ENCODE results near the gene KRTAP9-7. TPM values are rescaled to one million over a fixed set of nuclear protein-coding genes. Genes with fewer than 3 reads are reported as not detected.
"Not testable (repeated sequence)": the region's sequence is repeated elsewhere in the genome, so short reads cannot be mapped to it uniquely, and the experiment has no call there.

KRTAP9-7 gene
- total RNA-seq (2012; rRNA removed), result not detected in 2 replicates

GRCh38 chr17:41275648-41276190, at the start of gene KRTAP9-7:
Gene KRTAP9-7, plus strand, starts transcription at chr17:41275698. Its CDS starts 0 bp downstream, at chr17:41275698.
- not testable (repeated sequence) for H3K4me3 ChIP-seq (ENCODE audit: low read length); H3K36me3 ChIP-seq (ENCODE audit: insufficient read depth, low read length); H3K9ac ChIP-seq (ENCODE audit: low read depth, low read length); H3K4me2 ChIP-seq (ENCODE audit: low read length); H3K9me3 ChIP-seq (replicated peaks; ENCODE audit: low read length); H3K27me3 ChIP-seq (ENCODE audit: control insufficient read depth, insufficient read depth, low read length); H3K4me1 ChIP-seq (ENCODE audit: control insufficient read depth, insufficient read depth, low read length)

GRCh38 chr17:41226051-41226450, 49.4 kb upstream of the KRTAP9-7 start:
- no peaks in the 10 kb centered on the region for H3K36me3 ChIP-seq (ENCODE audit: insufficient read depth, low read length)
- H3K9ac ChIP-seq (ENCODE audit: low read depth, low read length), result no peak overlapping the region
- no peaks in the 10 kb centered on the region for H3K9me3 ChIP-seq (replicated peaks; ENCODE audit: low read length)
- H3K27me3 ChIP-seq (ENCODE audit: control insufficient read depth, insufficient read depth, low read length), result peaks cover 3% of the 10 kb centered on the region
- no peaks in the 10 kb centered on the region for H3K4me1 ChIP-seq (ENCODE audit: control insufficient read depth, insufficient read depth, low read length)
- H3K4me3 ChIP-seq (ENCODE audit: low read length), result no peak overlapping the region
- no peak overlapping the region for H3K4me2 ChIP-seq (ENCODE audit: low read length)

- not testable (repeated sequence) for H3K27me3 ChIP-seq (ENCODE audit: control insufficient read depth, insufficient read depth, low read length); H3K4me1 ChIP-seq (ENCODE audit: control insufficient read depth, insufficient read depth, low read length); H3K9me3 ChIP-seq (replicated peaks; ENCODE audit: low read length); H3K4me3 ChIP-seq (ENCODE audit: low read length); H3K9ac ChIP-seq (ENCODE audit: low read depth, low read length); H3K36me3 ChIP-seq (ENCODE audit: insufficient read depth, low read length); H3K4me2 ChIP-seq (ENCODE audit: low read length)
Observed at GRCh38 chr17:41226598-41227095, 48.9 kb upstream of the KRTAP9-7 start, which contains the start of gene KRTAP9-2. Gene KRTAP9-2, plus strand, starts transcription at chr17:41226648. Its CDS starts 7 bp downstream, at chr17:41226655.

- Histone ChIP-seq H3K9me3 (replicated peaks; ENCODE audit: low read length) (no peaks in the 10 kb centered on the region), H3K27me3 (ENCODE audit: control insufficient read depth, insufficient read depth, low read length) (peaks cover 18% of the 10 kb centered on the region), H3K4me1 (ENCODE audit: control insufficient read depth, insufficient read depth, low read length) (no peaks in the 10 kb centered on the region), H3K9ac (ENCODE audit: low read depth, low read length) (no peak overlapping the region), H3K4me3 (ENCODE audit: low read length) (no peak overlapping the region), H3K36me3 (ENCODE audit: insufficient read depth, low read length) (no peaks in the 10 kb centered on the region), H3K4me2 (ENCODE audit: low read length) (no peak overlapping the region)
Observed at GRCh38 chr17:41230094-41230493, 45.4 kb upstream of the KRTAP9-7 start.

GRCh38 chr17:41231731-41232130, 43.8 kb upstream of the KRTAP9-7 start:
- H3K9ac ChIP-seq (ENCODE audit: low read depth, low read length), result no peak overlapping the region
- H3K4me3 ChIP-seq (ENCODE audit: low read length), result no peak overlapping the region
- H3K4me2 ChIP-seq (ENCODE audit: low read length), result no peak overlapping the region
- H3K4me1 ChIP-seq (ENCODE audit: control insufficient read depth, insufficient read depth, low read length), result no peaks in the 10 kb centered on the region
- H3K36me3 ChIP-seq (ENCODE audit: insufficient read depth, low read length), result no peaks in the 10 kb centered on the region
- no peaks in the 10 kb centered on the region for H3K9me3 ChIP-seq (replicated peaks; ENCODE audit: low read length)
- H3K27me3 ChIP-seq (ENCODE audit: control insufficient read depth, insufficient read depth, low read length), result peaks cover 18% of the 10 kb centered on the region

- not testable (repeated sequence) for H3K4me2 ChIP-seq (ENCODE audit: low read length); H3K9ac ChIP-seq (ENCODE audit: low read depth, low read length); H3K4me3 ChIP-seq (ENCODE audit: low read length); H3K36me3 ChIP-seq (ENCODE audit: insufficient read depth, low read length); H3K9me3 ChIP-seq (replicated peaks; ENCODE audit: low read length); H3K4me1 ChIP-seq (ENCODE audit: control insufficient read depth, insufficient read depth, low read length)
- peaks cover 18% of the 10 kb centered on the region for H3K27me3 ChIP-seq (ENCODE audit: control insufficient read depth, insufficient read depth, low read length)
Observed at GRCh38 chr17:41232399-41233105, 42.9 kb upstream of the KRTAP9-7 start, which contains the start of gene KRTAP9-3. Gene KRTAP9-3, plus strand, starts transcription at chr17:41232449. Its CDS starts 53 bp downstream, at chr17:41232502.

- not testable (repeated sequence) for H3K4me2 ChIP-seq (ENCODE audit: low read length)
Observed at GRCh38 chr17:41237116-41237515, 38.4 kb upstream of the KRTAP9-7 start.

GRCh38 chr17:41237949-41238437, 37.5 kb upstream of the KRTAP9-7 start, which contains the start of gene KRTAP9-8:
Gene KRTAP9-8, plus strand, starts transcription at chr17:41237999. Its CDS starts 53 bp downstream, at chr17:41238052.
- not testable (repeated sequence) for H3K4me3 ChIP-seq (ENCODE audit: low read length); H3K36me3 ChIP-seq (ENCODE audit: insufficient read depth, low read length); H3K9me3 ChIP-seq (replicated peaks; ENCODE audit: low read length); H3K4me2 ChIP-seq (ENCODE audit: low read length); H3K9ac ChIP-seq (ENCODE audit: low read depth, low read length); H3K4me1 ChIP-seq (ENCODE audit: control insufficient read depth, insufficient read depth, low read length)
- peaks cover 12% of the 10 kb centered on the region for H3K27me3 ChIP-seq (ENCODE audit: control insufficient read depth, insufficient read depth, low read length)

More at GRCh38 chr17:41237116-41237515, 38.4 kb upstream of the KRTAP9-7 start:
- peaks cover 15% of the 10 kb centered on the region for H3K27me3 ChIP-seq (ENCODE audit: control insufficient read depth, insufficient read depth, low read length)
- H3K9me3 ChIP-seq (replicated peaks; ENCODE audit: low read length); H3K4me1 ChIP-seq (ENCODE audit: control insufficient read depth, insufficient read depth, low read length); H3K36me3 ChIP-seq (ENCODE audit: insufficient read depth, low read length); H3K4me3 ChIP-seq (ENCODE audit: low read length); H3K9ac ChIP-seq (ENCODE audit: low read depth, low read length): not testable (repeated sequence)

- H3K9me3 ChIP-seq (replicated peaks; ENCODE audit: low read length); H3K4me3 ChIP-seq (ENCODE audit: low read length); H3K36me3 ChIP-seq (ENCODE audit: insufficient read depth, low read length); H3K9ac ChIP-seq (ENCODE audit: low read depth, low read length); H3K4me2 ChIP-seq (ENCODE audit: low read length); H3K4me1 ChIP-seq (ENCODE audit: control insufficient read depth, insufficient read depth, low read length): not testable (repeated sequence)
- H3K27me3 ChIP-seq (ENCODE audit: control insufficient read depth, insufficient read depth, low read length), result peaks cover 11% of the 10 kb centered on the region
Observed at GRCh38 chr17:41246995-41247787, 28.3 kb upstream of the KRTAP9-7 start.

- H3K36me3 ChIP-seq (ENCODE audit: insufficient read depth, low read length); H3K4me2 ChIP-seq (ENCODE audit: low read length); H3K4me3 ChIP-seq (ENCODE audit: low read length); H3K4me1 ChIP-seq (ENCODE audit: control insufficient read depth, insufficient read depth, low read length); H3K9me3 ChIP-seq (replicated peaks; ENCODE audit: low read length); H3K9ac ChIP-seq (ENCODE audit: low read depth, low read length): not testable (repeated sequence)
- H3K27me3 ChIP-seq (ENCODE audit: control insufficient read depth, insufficient read depth, low read length), result peaks cover 17% of the 10 kb centered on the region
Observed at GRCh38 chr17:41249637-41250240, 25.8 kb upstream of the KRTAP9-7 start, which contains the start of gene KRTAP9-4. Gene KRTAP9-4, plus strand, starts transcription at chr17:41249687. Its CDS starts 34 bp downstream, at chr17:41249721.

GRCh38 chr17:41251261-41251660, 24.2 kb upstream of the KRTAP9-7 start:
- no peaks in the 10 kb centered on the region for H3K36me3 ChIP-seq (ENCODE audit: insufficient read depth, low read length)
- no peak overlapping the region for H3K4me2 ChIP-seq (ENCODE audit: low read length)
- no peak overlapping the region for H3K4me3 ChIP-seq (ENCODE audit: low read length)
- H3K4me1 ChIP-seq (ENCODE audit: control insufficient read depth, insufficient read depth, low read length), result peaks cover 5% of the 10 kb centered on the region
- no peaks in the 10 kb centered on the region for H3K9me3 ChIP-seq (replicated peaks; ENCODE audit: low read length)
- H3K9ac ChIP-seq (ENCODE audit: low read depth, low read length), result no peak overlapping the region
- H3K27me3 ChIP-seq (ENCODE audit: control insufficient read depth, insufficient read depth, low read length), result peaks cover 17% of the 10 kb centered on the region

Measured in skeletal muscle satellite cell (primary cell).